Mucosa of gallbladder (tissue), 1 donor: Measurements from ENCODE around the gene GPATCH4. TPM values are rescaled to one million over a fixed set of nuclear protein-coding genes. Genes with fewer than 3 reads are reported as not detected.
"Not testable (repeated sequence)": the region's sequence is repeated elsewhere in the genome, so short reads cannot be mapped to it uniquely, and the experiment has no call there.

ENCODE experiments used
- DNase-seq: peaks from one replicate; pipeline ENCODE4 v3.0.0-alpha.2; 2020; ENCODE audit warnings: low spot score
- total RNA-seq: library from RNA; stranded (reverse); gene quantifications from one replicate; pipeline ENCODE4 v1.2.1, GENCODE V29; 2021
- donor health status: DM: no; HTN: no; CAD: no.

Gene GPATCH4
- total RNA-seq, 1 donor from 2014 or later, result 12.6 TPM

DNA sequence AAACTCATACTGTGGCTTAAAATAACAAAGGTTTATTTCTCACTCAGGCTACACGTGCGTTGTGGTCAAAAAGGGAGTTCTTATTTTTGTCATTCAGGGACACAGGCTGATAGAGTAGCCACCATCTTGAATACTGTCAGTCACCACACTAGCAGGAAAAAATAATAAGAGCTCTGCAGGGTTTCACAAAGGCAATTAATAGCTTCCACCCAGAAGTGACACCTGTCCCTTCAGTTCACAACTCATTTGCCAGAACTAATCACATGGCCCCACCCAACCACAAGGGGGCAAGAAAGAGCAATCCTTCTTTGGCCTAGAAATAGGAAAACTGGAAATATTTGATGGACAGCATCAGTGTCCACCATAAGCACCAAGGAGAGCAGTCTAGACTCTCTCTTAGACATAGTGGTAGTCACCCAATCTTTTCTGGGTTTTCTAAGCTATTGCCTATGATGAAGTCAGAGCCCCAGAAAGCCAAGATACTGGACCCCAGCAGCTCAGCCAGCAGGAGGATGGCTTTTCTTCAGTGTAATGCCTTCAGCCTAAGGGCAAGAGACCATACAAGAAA is 26.1 kb upstream of the GPATCH4 start:
- DNase-seq, result no peak

DNA sequence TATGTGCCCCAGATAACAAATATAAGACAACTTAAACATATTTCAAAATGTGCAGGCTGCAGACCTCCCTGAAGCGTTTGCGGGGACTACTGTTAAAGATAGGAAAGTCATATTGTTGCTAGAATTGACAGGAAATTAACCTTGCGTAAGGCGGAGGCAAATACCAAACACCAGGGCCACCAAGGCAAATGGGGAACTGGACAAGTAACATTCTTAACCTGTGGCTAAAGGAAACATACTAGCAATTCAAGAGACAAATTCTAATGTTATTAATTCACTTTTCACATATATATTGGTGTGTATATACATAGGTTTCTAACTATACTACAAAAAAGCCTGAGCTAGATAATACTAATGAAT is 24.8 kb upstream of the GPATCH4 start:
- no peak for DNase-seq

DNA sequence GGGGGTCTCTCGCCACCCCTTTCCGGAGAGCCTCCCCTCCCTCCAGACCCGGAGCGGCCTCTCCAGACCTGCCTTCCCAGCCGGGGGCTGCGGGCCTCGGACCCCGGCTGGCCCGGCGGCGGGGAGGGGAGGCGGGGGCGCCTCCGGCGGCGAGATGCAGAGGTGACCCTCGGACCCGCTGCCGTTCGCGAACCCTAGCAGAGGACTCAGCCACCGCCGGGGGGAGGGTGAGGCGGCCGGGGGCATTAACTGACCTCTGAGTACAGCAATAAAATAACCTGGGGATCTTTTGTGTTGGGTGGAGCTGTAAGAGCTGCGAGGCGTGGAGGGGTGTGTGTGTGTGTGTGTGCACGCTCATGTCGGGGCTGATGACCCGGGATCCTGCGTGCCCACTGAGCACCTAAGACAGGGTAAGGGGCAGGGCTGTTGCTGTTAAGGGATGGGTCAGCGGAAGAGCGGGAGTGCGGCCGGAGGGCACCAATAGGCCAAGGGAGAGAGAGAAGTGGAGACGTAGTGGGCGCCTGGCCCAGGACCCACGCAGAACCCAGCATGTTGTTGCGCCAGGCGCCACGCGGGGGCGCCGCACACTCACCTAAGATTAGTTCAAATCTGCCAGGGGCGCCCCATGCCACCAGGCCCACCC is 24.3 kb upstream of the GPATCH4 start:
- no peak for DNase-seq

DNA sequence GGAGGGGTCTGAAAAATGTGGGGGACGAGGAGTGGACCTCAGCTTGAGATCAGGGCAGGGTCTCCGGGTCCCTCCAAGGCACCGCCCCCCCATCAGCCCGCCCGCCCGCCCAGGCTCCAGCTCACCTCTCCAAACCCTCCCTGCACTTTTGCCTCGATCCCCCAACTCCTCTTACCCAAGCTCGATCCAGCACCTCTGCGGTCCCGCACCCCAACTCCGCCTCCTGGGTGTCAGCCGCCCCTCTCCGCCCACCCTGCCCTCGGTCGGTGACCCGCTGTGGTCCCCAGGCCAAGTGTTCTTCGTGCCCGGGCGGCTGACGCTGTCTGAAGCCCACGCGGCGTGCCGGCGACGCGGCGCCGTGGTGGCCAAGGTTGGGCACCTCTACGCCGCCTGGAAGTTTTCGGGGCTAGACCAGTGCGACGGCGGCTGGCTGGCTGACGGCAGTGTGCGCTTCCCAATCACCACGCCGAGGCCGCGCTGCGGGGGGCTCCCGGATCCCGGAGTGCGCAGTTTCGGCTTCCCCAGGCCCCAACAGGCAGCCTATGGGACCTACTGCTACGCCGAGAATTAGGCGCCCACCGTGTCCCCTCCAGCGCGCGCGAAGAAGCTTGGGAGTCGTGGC is 23.6 kb upstream of the GPATCH4 start:
- DNase-seq, result no peak

DNA sequence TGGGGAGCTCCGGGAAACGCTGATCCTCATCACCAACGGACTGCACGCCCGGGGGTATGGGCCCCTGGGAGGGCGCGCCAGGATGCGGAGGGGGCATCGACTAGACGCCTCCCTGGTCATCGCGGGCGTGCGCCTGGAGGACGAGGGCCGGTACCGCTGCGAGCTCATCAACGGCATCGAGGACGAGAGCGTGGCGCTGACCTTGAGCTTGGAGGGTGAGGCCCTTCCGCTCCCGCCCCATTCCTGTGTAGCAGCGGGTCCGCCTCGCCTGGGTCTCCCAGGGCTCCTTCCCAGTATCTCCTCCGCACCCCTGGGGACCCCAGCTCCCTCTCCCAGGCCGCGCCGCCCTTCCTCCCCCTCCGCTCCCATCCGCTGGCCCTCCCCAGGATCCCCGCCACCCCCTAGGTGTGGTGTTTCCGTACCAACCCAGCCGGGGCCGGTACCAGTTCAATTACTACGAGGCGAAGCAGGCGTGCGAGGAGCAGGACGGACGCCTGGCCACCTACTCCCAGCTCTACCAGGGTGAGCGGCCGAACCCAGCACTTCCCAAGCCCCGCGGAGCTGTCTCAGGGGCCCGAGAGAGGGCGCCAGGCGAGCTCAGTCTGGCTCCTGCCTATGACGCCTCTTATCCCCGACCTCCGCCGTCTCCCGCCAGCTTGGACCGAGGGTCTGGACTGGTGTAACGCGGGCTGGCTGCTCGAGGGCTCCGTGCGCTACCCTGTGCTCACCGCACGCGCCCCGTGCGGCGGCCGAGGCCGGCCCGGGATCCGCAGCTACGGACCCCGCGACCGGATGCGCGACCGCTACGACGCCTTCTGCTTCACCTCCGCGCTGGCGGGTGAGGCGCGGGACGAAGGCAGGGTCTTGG is 22.9 kb upstream of the GPATCH4 start:
- DNase-seq, result no peak

GRCh38 chr1:156622581-156623297 is 21.5 kb upstream of the GPATCH4 start:
- no peak for DNase-seq

- DNase-seq, result no peak
Measured at GRCh38 chr1:156619582-156619955, 18.3 kb upstream of the GPATCH4 start.

DNA sequence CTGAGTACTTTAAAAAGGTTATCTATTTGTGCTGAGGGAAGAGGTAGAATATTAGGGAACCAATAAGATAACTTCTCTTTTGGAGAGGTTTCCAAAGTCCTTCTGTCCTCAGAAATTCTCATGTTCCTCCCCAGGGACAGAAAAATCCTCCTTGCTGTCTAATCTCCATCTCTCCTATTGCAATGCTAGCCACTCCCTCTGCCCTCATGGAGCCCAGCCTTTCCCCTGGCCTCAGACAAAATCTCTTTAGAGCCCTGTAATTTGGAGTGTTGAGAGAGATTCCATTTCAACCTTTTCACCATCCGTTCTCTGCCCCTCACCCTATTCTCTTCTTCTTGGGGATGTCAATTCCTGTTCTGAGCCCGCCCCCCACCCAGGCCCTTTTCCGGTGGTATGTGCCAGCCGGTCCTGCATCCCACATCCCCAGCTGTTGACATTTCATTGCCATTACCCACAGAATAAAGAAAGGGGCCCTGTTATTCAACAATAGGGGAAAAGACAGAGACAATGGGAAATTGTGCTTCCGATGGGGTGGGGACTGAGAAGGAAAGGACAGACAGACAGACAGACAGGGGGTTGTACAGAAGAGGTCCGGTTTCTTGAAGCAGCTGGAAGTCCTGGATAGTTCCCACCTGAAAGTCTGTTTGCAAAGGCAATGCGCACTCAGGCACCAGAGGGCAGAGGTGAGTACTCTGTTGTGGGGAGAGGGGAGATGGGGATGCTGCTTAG is 17.7 kb upstream of the GPATCH4 start, which contains the start of gene HAPLN2:
TSS of gene HAPLN2 (plus strand) at position 563 of the 729 bp plus-strand sequence. CDS start 4,076 bp downstream, outside the sequence.
- DNase-seq, result no peak

GRCh38 chr1:156616463-156616862 is 15.2 kb upstream of the GPATCH4 start:
- DNase-seq, result no peak

DNA sequence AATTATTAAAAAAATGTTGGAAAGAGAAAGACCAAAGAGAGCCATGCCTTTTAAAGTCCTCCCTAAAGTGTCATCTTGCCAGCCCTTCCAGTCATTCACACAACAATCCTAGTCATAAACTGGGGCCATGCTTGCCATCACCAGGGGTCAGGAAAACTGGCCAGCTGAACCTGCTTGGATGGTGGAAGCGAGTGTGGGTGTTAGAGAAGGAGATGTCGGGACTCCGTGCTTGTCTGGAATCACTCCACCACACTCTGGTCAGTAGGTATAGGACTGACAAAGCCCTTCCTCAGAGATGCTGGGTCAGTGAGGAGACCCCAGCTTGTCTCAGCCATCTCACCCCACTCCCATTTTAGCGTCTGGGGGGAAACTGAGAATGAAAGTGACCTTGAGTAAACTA is 14.7 kb upstream of the GPATCH4 start:
- DNase-seq, result no peak

DNA sequence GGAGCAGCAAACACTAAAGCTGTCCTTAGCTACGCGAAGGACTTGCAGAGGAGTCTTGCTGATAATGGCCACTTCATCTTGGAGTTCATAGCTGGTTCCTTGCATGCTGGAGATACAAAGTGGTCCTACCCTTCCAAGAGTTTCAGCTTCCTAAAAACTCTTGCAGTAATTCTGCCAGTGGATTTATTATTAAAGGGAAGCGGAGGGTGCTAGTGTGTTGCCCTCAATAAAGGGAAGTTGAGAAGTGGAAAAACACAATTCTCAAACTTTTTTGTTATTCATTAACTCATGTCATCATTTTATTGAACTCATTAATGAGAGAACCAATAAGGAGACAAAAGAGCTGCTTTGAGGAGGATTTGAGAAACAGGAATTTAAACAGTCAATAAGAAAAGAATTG is 11.4 kb upstream of the GPATCH4 start:
- DNase-seq, result no peak

DNA sequence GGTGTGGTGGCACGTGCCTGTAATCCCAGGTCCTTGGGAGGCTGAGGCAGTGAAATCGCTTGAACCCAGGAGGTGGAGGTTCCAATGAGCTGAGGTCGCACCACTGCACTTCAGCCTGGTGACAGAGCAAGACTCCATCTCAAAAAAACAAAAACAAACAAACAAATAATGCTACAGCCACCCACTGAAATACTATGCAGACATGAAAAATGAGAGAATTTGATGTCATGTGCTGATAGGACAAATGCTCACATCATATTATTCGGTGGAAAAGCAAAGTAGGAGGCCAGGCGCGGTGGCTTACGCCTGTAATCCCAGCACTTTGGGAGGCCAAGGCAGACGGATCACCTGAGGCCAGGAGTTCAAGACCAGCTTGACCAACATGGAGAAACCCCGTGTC is 8.8 kb upstream of the GPATCH4 start:
- not testable (repeated sequence) for DNase-seq

DNA sequence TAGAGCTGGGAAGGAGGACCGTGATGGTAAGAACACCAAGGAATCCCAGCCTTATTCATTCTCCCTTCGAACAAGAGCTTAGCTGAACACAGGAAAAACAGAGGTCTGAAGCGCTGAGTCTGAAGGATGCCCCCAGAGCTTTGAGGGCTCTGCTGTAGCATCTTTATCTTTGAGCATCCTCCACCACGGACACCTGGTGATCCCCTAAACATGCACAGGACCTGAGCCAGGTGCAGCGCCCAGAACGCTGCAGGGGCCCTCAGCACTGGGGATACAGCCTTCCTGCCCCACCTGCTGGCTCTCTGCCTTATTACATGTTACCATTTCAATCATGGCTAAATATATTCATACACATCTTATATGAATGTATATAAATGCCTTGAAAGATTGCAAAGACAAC is 7.7 kb upstream of the GPATCH4 start:
- no peak for DNase-seq

GRCh38 chr1:156608036-156608674 is 6.9 kb upstream of the GPATCH4 start:
- DNase-seq, result peak; percentile 65

- DNase-seq, result not testable (repeated sequence)
Measured at GRCh38 chr1:156607344-156607743, 6.1 kb upstream of the GPATCH4 start.

DNA sequence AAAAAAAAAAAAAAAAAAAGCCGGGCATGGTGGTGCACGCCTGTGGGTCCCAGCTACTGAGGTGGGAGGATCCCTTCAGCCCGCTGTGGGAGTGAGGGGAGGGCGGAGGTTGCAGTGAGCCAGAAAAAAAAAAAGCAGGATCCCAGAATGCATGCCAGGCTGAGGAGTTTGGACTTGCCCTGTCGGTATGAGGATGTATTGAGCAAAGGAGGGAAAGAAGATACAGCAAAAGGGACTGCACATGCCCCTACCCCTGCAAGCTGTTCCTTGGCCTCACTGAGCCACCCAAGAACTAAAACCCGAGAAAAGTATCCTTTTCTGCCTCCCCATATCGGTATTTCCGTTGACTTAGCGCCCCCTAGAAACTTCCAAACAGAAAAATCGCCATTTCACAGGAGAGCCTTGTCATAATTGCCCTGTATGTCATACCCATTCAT is 1.3 kb upstream of the GPATCH4 start:
- DNase-seq, result no peak

GRCh38 chr1:156601892-156602291 is 613 bp upstream of the GPATCH4 start:
- DNase-seq, result no peak

- DNase-seq, result no peak
Measured at GRCh38 chr1:156600733-156601121, 552 bp downstream of the GPATCH4 start.

GRCh38 chr1:156599811-156600210 is 1.5 kb downstream of the GPATCH4 start:
- DNase-seq, result no peak

- DNase-seq, result no peak
Measured at GRCh38 chr1:156598731-156599432, 2.4 kb downstream of the GPATCH4 start.
